H1 (cell line): ENCODE results near the gene PLA1A. TPM values are rescaled to one million over a fixed set of nuclear protein-coding genes. Genes with fewer than 3 reads are reported as not detected.

ENCODE experiments used
- CTCF ChIA-PET: fragments of 300-600 bp; sonication (Branson Sonifier 250); formaldehyde crosslinking; loops from one replicate; lab custom pipeline; 2021; ENCODE audit not compliant: partially characterized antibody; lab: Charles Lee
- POLR2A ChIA-PET: fragments of 300-600 bp; sonication (Branson Sonifier 250); formaldehyde crosslinking; loops from one replicate; lab custom pipeline; 2021; ENCODE audit warnings: inconsistent platforms; ENCODE audit not compliant: partially characterized antibody; lab: Charles Lee
- DNase-seq, 2 experiments: peaks; one replicate each; pipeline versions ENCODE4 v3.0.0 to v3.0.0-alpha.2; 2010 to 2022; ENCODE audit warnings: low spot score in 2 of 2, low read depth in 1 of 2, mixed read lengths in 1 of 2
- FAIRE-seq: peaks from 2 replicates; lab custom pipeline; 2011; peaks lifted over from hg19 to GRCh38; lab: Jason Lieb, UNC
- H2AFZ ChIP-seq: 2 replicates; pipeline ENCODE4 v1.8.1; 2012; ENCODE audit warnings: low read length, inconsistent platforms
- H2AK5ac ChIP-seq: 2 replicates; pipeline ENCODE4 v1.6.1; 2013; ENCODE audit warnings: low read depth, low read length
- H2BK120ac ChIP-seq: replicated peaks from 2 replicates; pipeline ENCODE3; 2013; ENCODE audit warnings: low read depth, low read length, inconsistent platforms
- H2BK12ac ChIP-seq: 2 replicates; pipeline ENCODE4 v1.6.1; 2013; ENCODE audit warnings: low read depth, low read length
- H2BK15ac ChIP-seq: 2 replicates; pipeline ENCODE4 v1.6.1; 2013; ENCODE audit warnings: low read length
- H2BK20ac ChIP-seq: 2 replicates; pipeline ENCODE4 v1.6.1; 2013; ENCODE audit warnings: low read length
- H2BK5ac ChIP-seq: 2 replicates; pipeline ENCODE4 v1.6.1; 2013; ENCODE audit warnings: low read depth, low read length
- H3K14ac ChIP-seq: 2 replicates; pipeline ENCODE4 v1.6.1; 2013; ENCODE audit warnings: inconsistent platforms; ENCODE audit not compliant: insufficient read length
- H3K18ac ChIP-seq: 2 replicates; pipeline ENCODE4 v1.6.1; 2013; ENCODE audit warnings: low read length; ENCODE audit errors: extremely low read depth
- H3K23ac ChIP-seq: 2 replicates; pipeline ENCODE4 v1.6.1; 2013; ENCODE audit warnings: inconsistent platforms; ENCODE audit not compliant: insufficient read length
- H3K23me2 ChIP-seq: 2 replicates; pipeline ENCODE4 v1.6.1; 2013; ENCODE audit warnings: low read depth, low read length
- H3K27ac ChIP-seq: 2 replicates; pipeline ENCODE4 v1.6.1; 2011; ENCODE audit warnings: low read depth, low read length, inconsistent platforms
- H3K27me3 ChIP-seq, 4 experiments: replicated peaks in 1 of 4; 1 replicate in 1 of 4; 2 replicates in 3 of 4; pipeline versions ENCODE4 v1.6.1 to v1.8.1; 2011 to 2013; ENCODE audit warnings: low read length in 3 of 4, mild to moderate bottlenecking in 3 of 4, inconsistent platforms in 2 of 4, mixed read lengths in 2 of 4, moderate library complexity in 1 of 4; ENCODE audit not compliant: control insufficient read depth in 3 of 4, insufficient read depth in 3 of 4; ENCODE audit errors: extremely low read depth in 1 of 4
- H3K36me3 ChIP-seq, 4 experiments: 2 replicates each; pipeline versions ENCODE4 v1.6.1 to v1.8.1; 2011 to 2013; ENCODE audit warnings: mild to moderate bottlenecking in 4 of 4, low read length in 3 of 4, moderate library complexity in 2 of 4, control low read depth in 1 of 4, inconsistent platforms in 1 of 4; ENCODE audit not compliant: insufficient read depth in 4 of 4, control insufficient read depth in 2 of 4
- H3K4ac ChIP-seq: replicated peaks from 2 replicates; pipeline ENCODE3; 2013; ENCODE audit warnings: low read length, low read depth, mixed read lengths, inconsistent platforms; ENCODE audit not compliant: insufficient read length
- H3K4me1 ChIP-seq, 4 experiments: replicated peaks in 1 of 4; 1 replicate in 1 of 4; 2 replicates in 3 of 4; pipeline versions ENCODE4 v1.6.1 to v1.8.1; 2011 to 2013; ENCODE audit warnings: low read length in 3 of 4, inconsistent platforms in 2 of 4, mixed read lengths in 1 of 4; ENCODE audit not compliant: insufficient read depth in 4 of 4, control insufficient read depth in 3 of 4
- H3K4me2 ChIP-seq, 2 experiments: 2 replicates each; pipeline versions ENCODE4 v1.6.1 to v1.8.1; 2011 to 2013; ENCODE audit warnings: low read depth in 2 of 2, low read length in 2 of 2, control low read depth in 1 of 2, inconsistent platforms in 1 of 2, mild to moderate bottlenecking in 1 of 2; ENCODE audit not compliant: insufficient read depth in 1 of 2
- H3K4me3 ChIP-seq, 4 experiments: fragments of 200-600, 300-600 bp in 1 of 4; sonication (generic), shearing (Covaris generic), sonication (Bioruptor Twin) in 1 of 4; 2 replicates each; pipeline versions ENCODE4 v1.5.1 to v1.8.1; 2011 to 2016; ENCODE audit warnings: low read length in 4 of 4, low read depth in 3 of 4, control low read depth in 2 of 4, inconsistent platforms in 2 of 4, mild to moderate bottlenecking in 2 of 4, mixed read lengths in 1 of 4, moderate library complexity in 1 of 4; ENCODE audit not compliant: insufficient read depth in 2 of 4; ENCODE audit errors: extremely low read depth in 1 of 4
- H3K56ac ChIP-seq: replicated peaks from 2 replicates; pipeline ENCODE3; 2013; ENCODE audit warnings: low read depth, mild to moderate bottlenecking, mixed read lengths, low read length, inconsistent platforms; ENCODE audit not compliant: insufficient read length
- H3K79me1 ChIP-seq: 2 replicates; pipeline ENCODE4 v1.6.1; 2013; ENCODE audit warnings: low read depth, low read length, control low read depth
- H3K79me2 ChIP-seq, 2 experiments: 2 replicates each; pipeline versions ENCODE4 v1.6.1 to v1.8.1; 2012 to 2013; ENCODE audit warnings: low read length in 2 of 2, mild to moderate bottlenecking in 2 of 2, inconsistent platforms in 1 of 2; ENCODE audit not compliant: insufficient read depth in 2 of 2, control insufficient read depth in 1 of 2
- H3K9ac ChIP-seq, 4 experiments: replicated peaks in 1 of 4; 1 replicate in 1 of 4; 2 replicates in 3 of 4; pipeline versions ENCODE4 v1.6.1 to v1.8.1; 2011 to 2013; ENCODE audit warnings: low read depth in 3 of 4, low read length in 3 of 4, control low read depth in 2 of 4, mild to moderate bottlenecking in 2 of 4, moderate library complexity in 2 of 4, inconsistent platforms in 1 of 4; ENCODE audit errors: extremely low read depth in 1 of 4
- H3K9me3 ChIP-seq, 2 experiments: 2 replicates each; pipeline versions ENCODE4 v1.6.1 to v1.8.1; 2012 to 2013; ENCODE audit warnings: mild to moderate bottlenecking in 2 of 2, moderate library complexity in 2 of 2, control low read depth in 1 of 2, inconsistent platforms in 1 of 2, low read depth in 1 of 2, low read length in 1 of 2, mixed read lengths in 1 of 2; ENCODE audit not compliant: insufficient read depth in 2 of 2
- H4K20me1 ChIP-seq, 2 experiments: replicated peaks in 1 of 2; 2 replicates each; pipeline versions ENCODE3 to v1.8.1; 2011 to 2013; ENCODE audit warnings: inconsistent platforms in 2 of 2, low read length in 2 of 2, mild to moderate bottlenecking in 1 of 2; ENCODE audit not compliant: insufficient read depth in 2 of 2, control insufficient read depth in 1 of 2
- H4K5ac ChIP-seq: 2 replicates; pipeline ENCODE4 v1.6.1; 2013; ENCODE audit warnings: low read length, low read depth, mixed read lengths, inconsistent platforms; ENCODE audit not compliant: insufficient read length
- H4K8ac ChIP-seq: 2 replicates; pipeline ENCODE4 v1.8.0; 2013; ENCODE audit warnings: mild to moderate bottlenecking, moderate library complexity, low read length, inconsistent platforms; ENCODE audit not compliant: insufficient read depth; ENCODE audit errors: extremely low read depth
- H4K91ac ChIP-seq: replicated peaks from 2 replicates; pipeline ENCODE3; 2013; ENCODE audit warnings: low read length, mixed read lengths, inconsistent platforms; ENCODE audit not compliant: insufficient read length
- CEBPB ChIP-seq: IDR thresholded peaks from 2 replicates; pipeline ENCODE4 v1.6.1; 2012; ENCODE audit warnings: low read depth, low read length
- EZH2 ChIP-seq: fragments of 200-600 bp; sonication (generic); IDR thresholded peaks from 2 replicates; pipeline ENCODE4 v1.7.1; 2012; ENCODE audit warnings: low read depth, mild to moderate bottlenecking, moderate library complexity, low read length, inconsistent platforms; ENCODE audit not compliant: severe bottlenecking
- HDAC2 ChIP-seq, 2 experiments: fragments of 300-600 bp in 1 of 2; sonication (generic) in 1 of 2; IDR thresholded peaks; 2 replicates each; pipeline ENCODE4 v1.6.1; 2011 to 2012; ENCODE audit warnings: low read depth in 2 of 2, low read length in 2 of 2, mild to moderate bottlenecking in 2 of 2, moderate library complexity in 2 of 2, borderline replicate concordance in 1 of 2, inconsistent platforms in 1 of 2
- JUN ChIP-seq: IDR thresholded peaks from 2 replicates; pipeline ENCODE4 v1.6.1; 2011; ENCODE audit warnings: low read depth, mild to moderate bottlenecking, improper control_type of control experiment, low read length
- RNF2 ChIP-seq: fragments of 200-900, 300-1000 bp; sonication (generic); IDR thresholded peaks from 2 replicates; pipeline ENCODE4 v1.7.1; 2016; ENCODE audit warnings: borderline replicate concordance, low read depth, mild to moderate bottlenecking, antibody characterized with exemption, low read length; ENCODE audit not compliant: poor library complexity, severe bottlenecking; ENCODE audit errors: missing control alignments
- SAP30 ChIP-seq: fragments of 300-600 bp; sonication (generic); IDR thresholded peaks from 2 replicates; pipeline ENCODE4 v1.7.1; 2012; ENCODE audit warnings: low read length, moderate library complexity, mild to moderate bottlenecking, inconsistent platforms; ENCODE audit not compliant: insufficient read depth, insufficient replicate concordance
- SP2 ChIP-seq: IDR thresholded peaks from 2 replicates; pipeline ENCODE4 v1.6.1; 2012; ENCODE audit warnings: mild to moderate bottlenecking, low read length, inconsistent platforms
- WGBS, 2 experiments: shearing (Covaris generic) in 1 of 2; methylation state at CpG; one replicate each; pipeline versions ENCODE4 v1.1.6 to v1.1.7; 2013 to 2015; ENCODE audit warnings: low lambda C conversion rate in 2 of 2, mixed read lengths in 2 of 2, inconsistent platforms in 1 of 2, low coverage in 1 of 2, missing lambda C conversion rate in 1 of 2; ENCODE audit not compliant: insufficient replicate concordance in 2 of 2, insufficient coverage in 1 of 2, insufficient read length in 1 of 2; ENCODE audit errors: extremely low coverage in 1 of 2, missing lambda C conversion rate in 1 of 2; 5-methylcytosine and 5-hydroxymethylcytosine counted together
- polyA plus RNA-seq, 7 experiments: library from polyadenylated mRNA; depleted of rRNA in 3 of 7; stranded (reverse) in 5 of 7; unstranded in 2 of 7; fragments of >200 nt in 5 of 7; fragments of 200-250 nt in 2 of 7; gene quantifications; 1 replicate in 5 of 7; 2 replicates in 1 of 7; 4 replicates in 1 of 7; pipeline versions ENCODE4 v1.2.1 to v1.2.3, GENCODE V29; 2011 to 2013; ENCODE audit warnings: missing spikeins in 2 of 7, mixed read lengths in 2 of 7
- total RNA-seq: library from RNA; stranded (reverse); fragmentation: NEBNext Ultra II Directional; extraction: Animal tissue kit (Norgen Biotek cat#: 25700); gene quantifications from 2 replicates; pipeline ENCODE4 v1.2.1, GENCODE V29; 2021
- TF ChIP-seq, protein P1 (sequence below): IDR thresholded peaks from 2 replicates; pipeline ENCODE4 v1.6.1; 2012; ENCODE audit warnings: inconsistent platforms
- TF ChIP-seq, protein P2 (sequence below): IDR thresholded peaks from 2 replicates; pipeline ENCODE4 v1.6.1; 2012; ENCODE audit warnings: low read length, inconsistent platforms

The PLA1A gene
- total and polyA plus RNA-seq, 2 of the 8 experiments (the other 6 are each of a cell fraction or from before 2014, with no cell fraction given): not detected

DNA sequence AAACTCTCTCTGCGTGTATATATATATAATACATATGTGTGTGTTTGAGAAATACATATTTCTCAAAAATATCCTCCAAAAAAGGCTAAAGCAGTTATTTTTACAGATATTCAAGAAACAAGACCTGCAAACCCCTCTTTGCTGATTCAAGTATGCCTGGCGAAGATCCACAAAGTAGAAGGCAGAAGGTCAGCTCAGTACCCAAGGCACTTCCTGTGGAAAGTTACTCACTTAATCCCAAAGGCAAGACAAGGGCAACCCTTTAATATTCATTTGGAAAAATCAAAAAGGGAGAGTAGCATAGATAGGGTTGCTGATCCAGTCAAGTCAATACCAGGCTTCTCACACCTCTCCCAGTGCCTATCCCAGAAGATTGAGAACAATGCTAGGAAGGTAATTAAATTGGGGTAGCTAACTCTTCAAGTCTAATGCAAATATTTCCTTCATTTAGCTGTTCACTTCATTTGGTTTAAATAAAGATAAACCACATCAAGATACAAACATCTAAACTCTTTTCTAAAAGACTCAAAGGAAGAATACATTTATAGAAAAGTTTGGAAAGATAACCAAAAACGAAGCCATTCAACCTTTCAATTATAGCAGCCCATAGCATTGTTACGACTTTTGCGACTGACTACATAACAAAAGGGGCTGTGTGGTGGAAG lies 72.4 kb downstream of the PLA1A start:
- Histone ChIP-seq H3K4me1 (no peaks in the 10 kb centered on the region), H3K27ac (no peak overlapping the region)
- TF ChIP-seq, protein P1, sequence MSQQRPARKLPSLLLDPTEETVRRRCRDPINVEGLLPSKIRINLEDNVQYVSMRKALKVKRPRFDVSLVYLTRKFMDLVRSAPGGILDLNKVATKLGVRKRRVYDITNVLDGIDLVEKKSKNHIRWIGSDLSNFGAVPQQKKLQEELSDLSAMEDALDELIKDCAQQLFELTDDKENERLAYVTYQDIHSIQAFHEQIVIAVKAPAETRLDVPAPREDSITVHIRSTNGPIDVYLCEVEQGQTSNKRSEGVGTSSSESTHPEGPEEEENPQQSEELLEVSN: no peak
- no peak for TF ChIP-seq SP2
- no peak for TF ChIP-seq JUN
- TF ChIP-seq CEBPB: no peak
- TF ChIP-seq EZH2: no peak
- TF ChIP-seq HDAC2 (IDR thresholded peaks at IDR 0.05; ENCODE audit: borderline replicate concordance in 1 of 2, low read depth in 2 of 2, low read length in 2 of 2): no peak
- no peak for TF ChIP-seq SAP30
- TF ChIP-seq RNF2: no peak
- TF ChIP-seq, protein P2, sequence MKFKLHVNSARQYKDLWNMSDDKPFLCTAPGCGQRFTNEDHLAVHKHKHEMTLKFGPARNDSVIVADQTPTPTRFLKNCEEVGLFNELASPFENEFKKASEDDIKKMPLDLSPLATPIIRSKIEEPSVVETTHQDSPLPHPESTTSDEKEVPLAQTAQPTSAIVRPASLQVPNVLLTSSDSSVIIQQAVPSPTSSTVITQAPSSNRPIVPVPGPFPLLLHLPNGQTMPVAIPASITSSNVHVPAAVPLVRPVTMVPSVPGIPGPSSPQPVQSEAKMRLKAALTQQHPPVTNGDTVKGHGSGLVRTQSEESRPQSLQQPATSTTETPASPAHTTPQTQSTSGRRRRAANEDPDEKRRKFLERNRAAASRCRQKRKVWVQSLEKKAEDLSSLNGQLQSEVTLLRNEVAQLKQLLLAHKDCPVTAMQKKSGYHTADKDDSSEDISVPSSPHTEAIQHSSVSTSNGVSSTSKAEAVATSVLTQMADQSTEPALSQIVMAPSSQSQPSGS: no peak

More for the DNA sequence above, 72.4 kb downstream of the PLA1A start:
- WGBS, 2 experiments: 93% methylated on average over 5 of the region's 5 CpGs; no CpG with 5 or more reads in 1 of the 2 experiments
- no peak overlapping the region for H2BK15ac ChIP-seq
- ChIA-PET POLR2A (interaction anchor here (0.9 to 1.0 kb wide), 2 partner anchors 8 to 33 kb away, joined by 3 read pairs; no protein-coding TSS in a partner anchor), CTCF (no interaction called here)
- no peak overlapping the region for H4K91ac ChIP-seq
- DNase-seq: no peak
- H3K56ac ChIP-seq: no peak overlapping the region
- no peak overlapping the region for H2BK20ac ChIP-seq
- H3K79me2 ChIP-seq: peaks cover 0 to 2% of the 10 kb centered on the region in 2 experiments; a peak in 2 of 4 replicates
- H3K4ac ChIP-seq: no peak overlapping the region
- no peaks in the 10 kb centered on the region for H4K20me1 ChIP-seq
- H2BK12ac ChIP-seq: no peak overlapping the region
- FAIRE-seq: no peak
- no peaks in the 10 kb centered on the region for H3K79me1 ChIP-seq
- no peak overlapping the region for H2BK5ac ChIP-seq
- peaks cover 0 to 34% (median 20%) of the 10 kb centered on the region in 4 experiments; a peak in 6 of 8 replicates for H3K36me3 ChIP-seq
- H3K18ac ChIP-seq: no peak overlapping the region
- H4K5ac ChIP-seq: no peak overlapping the region
- H3K4me2 ChIP-seq: no peak overlapping the region
- no peak overlapping the region for H4K8ac ChIP-seq
- H3K14ac ChIP-seq: no peak overlapping the region
- H2AK5ac ChIP-seq: no peak overlapping the region
- no peak overlapping the region for H2BK120ac ChIP-seq
- no peak overlapping the region for H3K9ac ChIP-seq
- H3K4me3 ChIP-seq: no peak overlapping the region
- no peak overlapping the region for H3K23ac ChIP-seq
- no peak overlapping the region for H2AFZ ChIP-seq
- no peaks in the 10 kb centered on the region; a peak in 1 of 4 replicates for H3K9me3 ChIP-seq
- H3K27me3 ChIP-seq: no peaks in the 10 kb centered on the region
- no peaks in the 10 kb centered on the region for H3K23me2 ChIP-seq
